SK-N-SH (cell line): Measurements from ENCODE around the gene MMRN1. TPM values are rescaled to one million over a fixed set of nuclear protein-coding genes. Genes with fewer than 3 reads are reported as not detected.

Experiments
- CTCF ChIA-PET: fragments of 300-600, 350-600 bp; formaldehyde crosslinking; extraction: SDS; loops from one replicate; lab custom pipeline; 2021; lab: Yijun Ruan, JAX
- POLR2A ChIA-PET: fragments of 350-600 bp; sonication (Branson Sonifier 250); formaldehyde crosslinking; extraction: SDS; loops from one replicate; lab custom pipeline; 2020; ENCODE audit warnings: antibody characterized with exemption, inconsistent platforms; lab: Yijun Ruan, JAX
- DNase-seq: peaks from one replicate; pipeline ENCODE4 v3.0.0; 2012
- H2AFZ ChIP-seq: fragments of 200-600 bp; sonication (generic); 2 replicates; pipeline ENCODE4 v1.8.1; 2016; ENCODE audit warnings: antibody characterized with exemption, mild to moderate bottlenecking, low read depth
- H3F3A ChIP-seq: fragments of 200-600 bp; sonication (generic); replicated peaks from 2 replicates; pipeline ENCODE3; 2016; ENCODE audit warnings: antibody characterized with exemption, mild to moderate bottlenecking; ENCODE audit not compliant: insufficient read depth
- H3K27ac ChIP-seq, 2 experiments: fragments of 200-500 bp in 1 of 2; fragments of 200-600 bp in 1 of 2; sonication (Bioruptor generic) in 1 of 2; sonication (generic), shearing (Covaris generic) in 1 of 2; 2 replicates each; pipeline versions ENCODE4 v1.5.1 to v1.6.1; 2014 to 2016; ENCODE audit warnings: low read depth in 2 of 2, inconsistent platforms in 1 of 2, low read length in 1 of 2, mild to moderate bottlenecking in 1 of 2, mixed read lengths in 1 of 2
- H3K27me3 ChIP-seq: fragments of 200-600 bp; sonication (generic), shearing (Covaris generic); 2 replicates; pipeline ENCODE4 v1.6.1; 2016; ENCODE audit warnings: mixed run types; ENCODE audit not compliant: insufficient read depth
- H3K36me3 ChIP-seq, 2 experiments: fragments of 200-500 bp in 1 of 2; fragments of 200-600 bp in 1 of 2; sonication (Bioruptor generic) in 1 of 2; sonication (generic) in 1 of 2; replicated peaks in 1 of 2; 2 replicates each; pipeline versions ENCODE3 to v1.5.1; 2014 to 2016; ENCODE audit warnings: low read length in 1 of 2, mild to moderate bottlenecking in 1 of 2; ENCODE audit not compliant: insufficient read depth in 2 of 2, control insufficient read depth in 1 of 2
- H3K4me1 ChIP-seq, 2 experiments: fragments of 200-500 bp in 1 of 2; fragments of 200-600 bp in 1 of 2; sonication (Bioruptor generic) in 1 of 2; sonication (generic), shearing (Covaris generic) in 1 of 2; 2 replicates each; pipeline versions ENCODE4 v1.5.1 to v1.6.1; 2014 to 2016; ENCODE audit warnings: low read depth in 1 of 2, low read length in 1 of 2, mixed run types in 1 of 2; ENCODE audit not compliant: insufficient read depth in 2 of 2, control insufficient read depth in 1 of 2
- H3K4me2 ChIP-seq: fragments of 200-600 bp; sonication (generic), shearing (Covaris generic); 2 replicates; pipeline ENCODE4 v1.6.1; 2017; ENCODE audit warnings: mixed run types
- H3K4me3 ChIP-seq, 2 experiments: fragments of 200-500 bp in 1 of 2; fragments of 200-600 bp in 1 of 2; sonication (Bioruptor generic) in 1 of 2; sonication (generic), shearing (Covaris generic) in 1 of 2; 2 replicates each; pipeline versions ENCODE4 v1.5.1 to v1.8.1; 2014 to 2016; ENCODE audit warnings: low read depth in 2 of 2, inconsistent platforms in 1 of 2, low read length in 1 of 2, mild to moderate bottlenecking in 1 of 2, mixed read lengths in 1 of 2, moderate library complexity in 1 of 2
- H3K79me2 ChIP-seq: fragments of 200-600 bp; sonication (generic); 2 replicates; pipeline ENCODE4 v1.8.1; 2017; ENCODE audit warnings: mild to moderate bottlenecking; ENCODE audit not compliant: insufficient read depth
- H3K9ac ChIP-seq: fragments of 200-600 bp; sonication (generic); 2 replicates; pipeline ENCODE4 v1.6.1; 2017; ENCODE audit warnings: mixed run types
- H3K9me2 ChIP-seq: fragments of 200-600 bp; sonication (generic); 2 replicates; pipeline ENCODE4 v1.6.1; 2017; ENCODE audit warnings: mixed run types
- H3K9me3 ChIP-seq: fragments of 200-600 bp; sonication (generic); 2 replicates; pipeline ENCODE4 v1.6.1; 2017; ENCODE audit warnings: mixed run types, mild to moderate bottlenecking, moderate library complexity
- H4K20me1 ChIP-seq: fragments of 200-600 bp; sonication (generic); 2 replicates; pipeline ENCODE4 v1.6.1; 2017; ENCODE audit warnings: mild to moderate bottlenecking, mixed run types; ENCODE audit not compliant: insufficient read depth
- CHD2 ChIP-seq: fragments of 150-350 bp; IDR thresholded peaks from 2 replicates; pipeline ENCODE4 v1.6.1; 2018; ENCODE audit warnings: low read length; ENCODE audit not compliant: partially characterized antibody
- EZH2phosphoT487 ChIP-seq: fragments of 200-600 bp; sonication (generic); IDR thresholded peaks from 2 replicates; pipeline ENCODE4 v1.6.1; 2017; ENCODE audit warnings: low read depth, mixed run types, mild to moderate bottlenecking, antibody characterized with exemption, moderate library complexity, borderline replicate concordance
- FOXM1 ChIP-seq: IDR thresholded peaks from 2 replicates; pipeline ENCODE4 v1.4.0; 2012; ENCODE audit warnings: low read depth, mild to moderate bottlenecking
- GABPA ChIP-seq: IDR thresholded peaks from 2 replicates; pipeline ENCODE4 v1.4.0; 2012; ENCODE audit warnings: low read depth, mild to moderate bottlenecking
- GATA2 ChIP-seq: sonication (generic); formaldehyde crosslinking; IDR thresholded peaks from 2 replicates; pipeline ENCODE4 v1.5.0; 2020; ENCODE audit warnings: mild to moderate bottlenecking, missing genetic modification reagents
- NFIC ChIP-seq: IDR thresholded peaks from 2 replicates; pipeline ENCODE4 v1.4.0; 2012; ENCODE audit warnings: borderline replicate concordance
- NRF1 ChIP-seq: IDR thresholded peaks from 2 replicates; pipeline ENCODE4 v1.6.1; 2012; ENCODE audit warnings: low read depth, mild to moderate bottlenecking, low read length
- POLR2AphosphoS5 ChIP-seq: IDR thresholded peaks from 2 replicates; pipeline ENCODE4 v1.6.1; 2012; ENCODE audit warnings: low read depth, low read length
- RAD21 ChIP-seq: IDR thresholded peaks from 2 replicates; pipeline ENCODE4 v1.6.1; 2012; ENCODE audit warnings: mild to moderate bottlenecking, low read length
- RFX5 ChIP-seq: IDR thresholded peaks from 2 replicates; pipeline ENCODE4 v1.6.1; 2012; ENCODE audit warnings: mild to moderate bottlenecking, improper control_type of control experiment, low read length
- SMC3 ChIP-seq: IDR thresholded peaks from 2 replicates; pipeline ENCODE4 v1.6.1; 2012; ENCODE audit warnings: low read depth, low read length, improper control_type of control experiment
- TEAD4 ChIP-seq: IDR thresholded peaks from 2 replicates; pipeline ENCODE4 v1.4.0; 2012; ENCODE audit warnings: mild to moderate bottlenecking, borderline replicate concordance; ENCODE audit not compliant: insufficient read depth
- YY1 ChIP-seq: IDR thresholded peaks from 2 replicates; pipeline ENCODE4 v1.4.0; 2012; ENCODE audit warnings: low read depth, mild to moderate bottlenecking
- WGBS: methylation state at CpG from one replicate; pipeline ENCODE4 v1.1.6; 2017; ENCODE audit warnings: low lambda C conversion rate; 5-methylcytosine and 5-hydroxymethylcytosine counted together
- polyA plus RNA-seq, 3 experiments: library from polyadenylated mRNA; depleted of rRNA; stranded (reverse); fragments of >200 nt; gene quantifications; 2 replicates each; pipeline ENCODE4 v1.2.3, GENCODE V29; 2012
- TF ChIP-seq, protein P1 (sequence below): fragments of 150-350 bp; IDR thresholded peaks from 2 replicates; pipeline ENCODE4 v1.6.1; 2016; ENCODE audit warnings: mild to moderate bottlenecking, low read depth, low read length
- TF ChIP-seq, protein P2 (sequence below): fragments of 200-600 bp; sonication (generic); IDR thresholded peaks from 2 replicates; pipeline ENCODE4 v1.6.1; 2017; ENCODE audit warnings: antibody characterized with exemption, mild to moderate bottlenecking, moderate library complexity
- TF ChIP-seq, protein P3 (sequence below): IDR thresholded peaks from 2 replicates; pipeline ENCODE4 v1.4.0; 2012; ENCODE audit warnings: low read depth, borderline replicate concordance
- TF ChIP-seq, protein P4 (sequence below): IDR thresholded peaks from 2 replicates; pipeline ENCODE4; 2012
- TF ChIP-seq, protein P5 (sequence below): IDR thresholded peaks from 2 replicates; pipeline ENCODE4 v1.6.1; 2012; ENCODE audit warnings: mild to moderate bottlenecking, low read depth, low read length, moderate library complexity

MMRN1 gene
- polyA plus RNA-seq, 1 of the 3 experiments (the other 2 are of a cell fraction) = not detected

DNA sequence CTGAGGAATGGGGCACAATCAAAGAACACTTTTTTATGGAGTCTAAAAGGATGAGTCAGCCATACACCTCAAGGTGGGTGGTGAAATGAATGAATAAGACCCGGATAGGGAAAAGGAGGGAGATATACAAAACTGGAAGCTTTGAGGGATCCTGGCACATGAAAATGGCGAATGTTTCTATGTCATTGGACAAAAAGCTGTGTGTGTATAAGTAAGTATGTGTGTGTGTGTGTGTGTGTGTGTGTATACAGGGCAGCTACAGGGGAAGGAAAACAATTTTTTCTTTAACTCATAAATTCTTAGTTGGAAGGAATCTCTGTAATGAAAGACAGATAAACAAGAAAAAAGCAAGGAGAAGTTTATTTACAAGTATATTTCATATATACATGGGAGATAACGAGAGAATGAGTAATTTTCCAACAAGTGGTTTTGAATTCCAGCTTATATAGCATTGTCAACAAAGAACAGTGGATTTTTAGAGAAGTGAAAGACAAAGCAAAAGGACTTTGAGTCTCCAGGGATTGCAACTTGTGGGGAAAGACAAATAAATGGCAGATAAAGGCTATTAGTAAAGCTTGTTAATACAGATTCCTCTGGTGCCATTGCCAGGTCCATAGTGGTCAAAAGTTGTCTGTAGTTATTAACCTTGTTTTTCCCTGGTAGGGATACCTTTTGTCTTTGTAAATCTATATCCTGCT, 99.7 kb downstream of the MMRN1 start:
- no peak overlapping the region for H2AFZ ChIP-seq
- H3K27me3 ChIP-seq = no peaks in the 10 kb centered on the region
- no peak overlapping the region for H3K4me3 ChIP-seq
- TF ChIP-seq, protein P1, sequence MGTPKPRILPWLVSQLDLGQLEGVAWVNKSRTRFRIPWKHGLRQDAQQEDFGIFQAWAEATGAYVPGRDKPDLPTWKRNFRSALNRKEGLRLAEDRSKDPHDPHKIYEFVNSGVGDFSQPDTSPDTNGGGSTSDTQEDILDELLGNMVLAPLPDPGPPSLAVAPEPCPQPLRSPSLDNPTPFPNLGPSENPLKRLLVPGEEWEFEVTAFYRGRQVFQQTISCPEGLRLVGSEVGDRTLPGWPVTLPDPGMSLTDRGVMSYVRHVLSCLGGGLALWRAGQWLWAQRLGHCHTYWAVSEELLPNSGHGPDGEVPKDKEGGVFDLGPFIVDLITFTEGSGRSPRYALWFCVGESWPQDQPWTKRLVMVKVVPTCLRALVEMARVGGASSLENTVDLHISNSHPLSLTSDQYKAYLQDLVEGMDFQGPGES = no peak
- TF ChIP-seq, protein P2, sequence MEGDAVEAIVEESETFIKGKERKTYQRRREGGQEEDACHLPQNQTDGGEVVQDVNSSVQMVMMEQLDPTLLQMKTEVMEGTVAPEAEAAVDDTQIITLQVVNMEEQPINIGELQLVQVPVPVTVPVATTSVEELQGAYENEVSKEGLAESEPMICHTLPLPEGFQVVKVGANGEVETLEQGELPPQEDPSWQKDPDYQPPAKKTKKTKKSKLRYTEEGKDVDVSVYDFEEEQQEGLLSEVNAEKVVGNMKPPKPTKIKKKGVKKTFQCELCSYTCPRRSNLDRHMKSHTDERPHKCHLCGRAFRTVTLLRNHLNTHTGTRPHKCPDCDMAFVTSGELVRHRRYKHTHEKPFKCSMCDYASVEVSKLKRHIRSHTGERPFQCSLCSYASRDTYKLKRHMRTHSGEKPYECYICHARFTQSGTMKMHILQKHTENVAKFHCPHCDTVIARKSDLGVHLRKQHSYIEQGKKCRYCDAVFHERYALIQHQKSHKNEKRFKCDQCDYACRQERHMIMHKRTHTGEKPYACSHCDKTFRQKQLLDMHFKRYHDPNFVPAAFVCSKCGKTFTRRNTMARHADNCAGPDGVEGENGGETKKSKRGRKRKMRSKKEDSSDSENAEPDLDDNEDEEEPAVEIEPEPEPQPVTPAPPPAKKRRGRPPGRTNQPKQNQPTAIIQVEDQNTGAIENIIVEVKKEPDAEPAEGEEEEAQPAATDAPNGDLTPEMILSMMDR = no peak
- no peak for TF ChIP-seq SMC3
- TF ChIP-seq, protein P3, sequence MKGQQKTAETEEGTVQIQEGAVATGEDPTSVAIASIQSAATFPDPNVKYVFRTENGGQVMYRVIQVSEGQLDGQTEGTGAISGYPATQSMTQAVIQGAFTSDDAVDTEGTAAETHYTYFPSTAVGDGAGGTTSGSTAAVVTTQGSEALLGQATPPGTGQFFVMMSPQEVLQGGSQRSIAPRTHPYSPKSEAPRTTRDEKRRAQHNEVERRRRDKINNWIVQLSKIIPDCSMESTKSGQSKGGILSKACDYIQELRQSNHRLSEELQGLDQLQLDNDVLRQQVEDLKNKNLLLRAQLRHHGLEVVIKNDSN = no peak
- no peak for TF ChIP-seq NRF1
- ChIA-PET POLR2A (no interaction called here), CTCF (no interaction called here)
- no peak for DNase-seq
- 26% methylated on average over 3 of the region's 3 CpGs for WGBS
- H3K9me3 ChIP-seq = no peaks in the 10 kb centered on the region
- no peaks in the 10 kb centered on the region for H3K9me2 ChIP-seq
- no peaks in the 10 kb centered on the region for H3K36me3 ChIP-seq
- H3K4me1 ChIP-seq = peaks cover 0 to 2% of the 10 kb centered on the region in 2 experiments; a peak in 1 of 4 replicates
- H3K79me2 ChIP-seq = no peaks in the 10 kb centered on the region
- H4K20me1 ChIP-seq = no peaks in the 10 kb centered on the region
- H3K27ac ChIP-seq = no peak overlapping the region
- H3K4me2 ChIP-seq = no peak overlapping the region
- H3F3A ChIP-seq = no peaks in the 10 kb centered on the region
- H3K9ac ChIP-seq = no peak overlapping the region

DNA sequence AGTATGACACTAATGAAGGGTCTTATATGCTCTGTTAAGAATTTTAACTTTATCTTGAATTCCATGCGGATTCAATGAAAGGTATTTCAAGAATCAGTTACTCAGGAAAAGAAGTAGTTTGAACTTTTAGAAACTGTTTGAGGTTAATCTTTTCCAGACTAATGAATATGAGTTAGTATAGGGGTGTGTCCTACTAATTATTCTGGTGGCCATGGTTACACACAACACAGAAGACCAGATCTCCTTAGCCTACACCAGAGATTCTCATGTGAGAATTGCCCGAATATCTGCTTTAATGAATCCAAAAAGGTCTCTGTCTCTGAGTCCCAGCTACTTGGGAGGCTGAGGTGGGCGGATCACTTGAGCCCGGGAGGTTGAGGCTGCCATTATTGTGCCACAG, 100.4 kb downstream of the MMRN1 start:
- Histone ChIP-seq H3K27me3 (no peaks in the 10 kb centered on the region), H3K27ac (no peak overlapping the region), H3K4me3 (no peak overlapping the region), H4K20me1 (no peaks in the 10 kb centered on the region), H3K36me3 (no peaks in the 10 kb centered on the region), H3F3A (no peaks in the 10 kb centered on the region), H3K4me1 (peaks cover 0 to 2% of the 10 kb centered on the region in 2 experiments; a peak in 1 of 4 replicates), H2AFZ (no peak overlapping the region), H3K9me2 (no peaks in the 10 kb centered on the region), H3K4me2 (no peak overlapping the region), H3K79me2 (no peaks in the 10 kb centered on the region), H3K9me3 (no peaks in the 10 kb centered on the region), H3K9ac (no peak overlapping the region)
- WGBS = 69% methylated on average over 4 of the region's 4 CpGs
- ChIA-PET CTCF (no interaction called here), POLR2A (no interaction called here)
- no peak for DNase-seq
- TF ChIP-seq TEAD4 = no peak
- no peak for TF ChIP-seq EZH2phosphoT487
- TF ChIP-seq YY1 = no peak
- TF ChIP-seq, protein P4, sequence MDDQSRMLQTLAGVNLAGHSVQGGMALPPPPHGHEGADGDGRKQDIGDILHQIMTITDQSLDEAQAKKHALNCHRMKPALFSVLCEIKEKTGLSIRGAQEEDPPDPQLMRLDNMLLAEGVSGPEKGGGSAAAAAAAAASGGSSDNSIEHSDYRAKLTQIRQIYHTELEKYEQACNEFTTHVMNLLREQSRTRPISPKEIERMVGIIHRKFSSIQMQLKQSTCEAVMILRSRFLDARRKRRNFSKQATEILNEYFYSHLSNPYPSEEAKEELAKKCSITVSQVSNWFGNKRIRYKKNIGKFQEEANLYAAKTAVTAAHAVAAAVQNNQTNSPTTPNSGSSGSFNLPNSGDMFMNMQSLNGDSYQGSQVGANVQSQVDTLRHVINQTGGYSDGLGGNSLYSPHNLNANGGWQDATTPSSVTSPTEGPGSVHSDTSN = no peak
- no peak for TF ChIP-seq NFIC
- no peak for TF ChIP-seq RAD21
- TF ChIP-seq NRF1 = no peak
- TF ChIP-seq GABPA = no peak
- no peak for TF ChIP-seq FOXM1
- TF ChIP-seq GATA2 (CRISPR knock-in tag) = no peak
- TF ChIP-seq RFX5 = no peak
- TF ChIP-seq, protein P5, sequence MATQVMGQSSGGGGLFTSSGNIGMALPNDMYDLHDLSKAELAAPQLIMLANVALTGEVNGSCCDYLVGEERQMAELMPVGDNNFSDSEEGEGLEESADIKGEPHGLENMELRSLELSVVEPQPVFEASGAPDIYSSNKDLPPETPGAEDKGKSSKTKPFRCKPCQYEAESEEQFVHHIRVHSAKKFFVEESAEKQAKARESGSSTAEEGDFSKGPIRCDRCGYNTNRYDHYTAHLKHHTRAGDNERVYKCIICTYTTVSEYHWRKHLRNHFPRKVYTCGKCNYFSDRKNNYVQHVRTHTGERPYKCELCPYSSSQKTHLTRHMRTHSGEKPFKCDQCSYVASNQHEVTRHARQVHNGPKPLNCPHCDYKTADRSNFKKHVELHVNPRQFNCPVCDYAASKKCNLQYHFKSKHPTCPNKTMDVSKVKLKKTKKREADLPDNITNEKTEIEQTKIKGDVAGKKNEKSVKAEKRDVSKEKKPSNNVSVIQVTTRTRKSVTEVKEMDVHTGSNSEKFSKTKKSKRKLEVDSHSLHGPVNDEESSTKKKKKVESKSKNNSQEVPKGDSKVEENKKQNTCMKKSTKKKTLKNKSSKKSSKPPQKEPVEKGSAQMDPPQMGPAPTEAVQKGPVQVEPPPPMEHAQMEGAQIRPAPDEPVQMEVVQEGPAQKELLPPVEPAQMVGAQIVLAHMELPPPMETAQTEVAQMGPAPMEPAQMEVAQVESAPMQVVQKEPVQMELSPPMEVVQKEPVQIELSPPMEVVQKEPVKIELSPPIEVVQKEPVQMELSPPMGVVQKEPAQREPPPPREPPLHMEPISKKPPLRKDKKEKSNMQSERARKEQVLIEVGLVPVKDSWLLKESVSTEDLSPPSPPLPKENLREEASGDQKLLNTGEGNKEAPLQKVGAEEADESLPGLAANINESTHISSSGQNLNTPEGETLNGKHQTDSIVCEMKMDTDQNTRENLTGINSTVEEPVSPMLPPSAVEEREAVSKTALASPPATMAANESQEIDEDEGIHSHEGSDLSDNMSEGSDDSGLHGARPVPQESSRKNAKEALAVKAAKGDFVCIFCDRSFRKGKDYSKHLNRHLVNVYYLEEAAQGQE = no peak
- no peak for TF ChIP-seq POLR2AphosphoS5
- no peak for TF ChIP-seq CHD2
- TF ChIP-seq, protein P3 = no peak
